Stimulated activated CD4-positive, alpha-beta T cell treated with anti-CD3 and anti-CD28 coated beads, Interleukin-4, amount 100 ng/mL, for 48 hours (primary cell): Measurements from ENCODE around the gene TEP1.
"Not testable (repeated sequence)": the region's sequence is repeated elsewhere in the genome, so short reads cannot be mapped to it uniquely, and the experiment has no call there.

Source experiments
- DNase-seq, 2 donors: peaks; one replicate each; pipeline ENCODE4 v3.0.0-alpha.2; 2020; ENCODE audit warnings: low read depth in 2 of 2

Gene TEP1

GRCh38 chr14:20388159-20388558 is 25.1 kb downstream of the TEP1 start:
- DNase-seq = no peak

- DNase-seq = no peak
Measured at GRCh38 chr14:20387576-20387975, 25.7 kb downstream of the TEP1 start.

- no peak for DNase-seq
Measured at GRCh38 chr14:20386276-20386855, 26.9 kb downstream of the TEP1 start.

GRCh38 chr14:20384886-20385285 is 28.4 kb downstream of the TEP1 start:
- DNase-seq = no peak

- no peak for DNase-seq
Measured at GRCh38 chr14:20384321-20384720, 29.0 kb downstream of the TEP1 start.

GRCh38 chr14:20383636-20384035 is 29.7 kb downstream of the TEP1 start:
- DNase-seq = no peak

GRCh38 chr14:20383032-20383431 is 30.3 kb downstream of the TEP1 start:
- DNase-seq = no peak

GRCh38 chr14:20382526-20382925 is 30.8 kb downstream of the TEP1 start:
- DNase-seq = no peak

GRCh38 chr14:20381341-20381740 is 32.0 kb downstream of the TEP1 start:
- no peak for DNase-seq

- DNase-seq = no peak
Measured at GRCh38 chr14:20380681-20381080, 32.6 kb downstream of the TEP1 start.

- DNase-seq = no peak
Measured at GRCh38 chr14:20379743-20380142, 33.6 kb downstream of the TEP1 start.

GRCh38 chr14:20377171-20377570 is 36.1 kb downstream of the TEP1 start:
- no peak for DNase-seq

- no peak for DNase-seq
Measured at GRCh38 chr14:20376071-20376588, 37.2 kb downstream of the TEP1 start.

- no peak for DNase-seq
Measured at GRCh38 chr14:20375471-20375870, 37.8 kb downstream of the TEP1 start.

- no peak for DNase-seq
Measured at GRCh38 chr14:20372796-20373195, 40.5 kb downstream of the TEP1 start.

GRCh38 chr14:20365928-20366327 is 47.4 kb downstream of the TEP1 start:
- no peak for DNase-seq

GRCh38 chr14:20358474-20358873 is 54.8 kb downstream of the TEP1 start:
- DNase-seq = not testable (repeated sequence)

GRCh38 chr14:20356422-20356821 is 56.9 kb downstream of the TEP1 start:
- no peak for DNase-seq

- no peak for DNase-seq
Measured at GRCh38 chr14:20350860-20351259, 62.4 kb downstream of the TEP1 start.

GRCh38 chr14:20350282-20350681 is 63.0 kb downstream of the TEP1 start:
- no peak for DNase-seq

- DNase-seq = no peak
Measured at GRCh38 chr14:20347747-20348146, 65.6 kb downstream of the TEP1 start.

GRCh38 chr14:20346713-20347112 is 66.6 kb downstream of the TEP1 start:
- DNase-seq = no peak

GRCh38 chr14:20345366-20345765 is 67.9 kb downstream of the TEP1 start:
- no peak for DNase-seq

- no peak for DNase-seq
Measured at GRCh38 chr14:20343862-20344220, 69.5 kb downstream of the TEP1 start.
